Hippocampal formation (tissue), 2 donors: ENCODE measurements around the gene EME2.

Experiments used
- DNase-seq, 2 donors: peaks; one replicate each; lab custom pipeline; 2025; lab: John Stamatoyannopoulos, UW

Gene EME2

DNA sequence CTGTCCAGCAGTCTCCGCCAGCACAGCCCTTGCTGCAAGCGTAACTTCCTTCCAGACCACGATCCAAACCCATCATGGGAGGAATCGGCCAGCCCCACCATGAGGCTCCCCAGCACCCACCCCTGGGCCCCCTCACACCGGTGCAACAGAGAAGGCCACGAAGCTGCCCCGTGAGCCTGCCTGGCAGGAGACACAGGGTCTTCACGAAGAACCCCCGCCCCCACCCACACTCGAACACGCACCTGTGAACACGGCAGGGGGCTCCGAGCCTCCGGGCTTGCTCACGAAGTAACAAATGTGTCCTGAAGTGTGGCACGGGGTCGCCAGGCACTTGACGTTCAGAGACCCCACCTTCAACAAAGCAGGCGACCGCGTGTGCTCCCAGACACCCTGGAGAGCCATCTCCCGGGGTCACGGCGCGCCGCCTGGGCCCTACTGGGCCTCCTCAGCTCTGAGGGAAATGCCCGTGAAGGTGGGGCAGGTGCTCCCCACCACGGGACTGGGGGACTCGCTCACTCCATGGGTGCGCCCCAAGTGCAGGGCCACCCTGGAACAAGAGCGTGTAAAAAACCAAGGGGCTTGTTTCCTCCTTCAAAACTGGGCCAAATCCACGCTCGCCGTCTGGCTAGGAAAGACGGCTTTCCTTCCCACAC lies 46.4 kb downstream of the EME2 start:
- DNase-seq: no peak

DNA sequence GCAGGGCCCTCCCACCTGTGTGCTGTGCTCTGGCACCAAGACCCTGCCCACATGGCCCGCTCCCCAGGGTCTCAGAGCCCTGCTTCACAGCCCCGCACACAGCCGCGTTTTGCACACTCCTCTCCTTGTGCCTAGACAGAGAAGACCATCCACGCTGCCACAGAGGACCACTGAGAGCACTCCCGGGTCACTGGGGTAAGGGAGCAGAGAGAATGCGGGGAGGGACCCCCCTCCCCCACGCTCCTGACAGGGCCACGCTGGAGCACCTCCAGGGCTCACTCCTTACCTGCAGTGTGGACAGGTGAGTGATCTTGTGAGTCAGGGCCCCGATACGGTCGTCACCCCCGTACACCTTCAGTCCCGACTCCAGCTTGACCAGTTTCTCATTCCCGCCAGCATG lies 47.0 kb downstream of the EME2 start:
- DNase-seq: no peak

DNA sequence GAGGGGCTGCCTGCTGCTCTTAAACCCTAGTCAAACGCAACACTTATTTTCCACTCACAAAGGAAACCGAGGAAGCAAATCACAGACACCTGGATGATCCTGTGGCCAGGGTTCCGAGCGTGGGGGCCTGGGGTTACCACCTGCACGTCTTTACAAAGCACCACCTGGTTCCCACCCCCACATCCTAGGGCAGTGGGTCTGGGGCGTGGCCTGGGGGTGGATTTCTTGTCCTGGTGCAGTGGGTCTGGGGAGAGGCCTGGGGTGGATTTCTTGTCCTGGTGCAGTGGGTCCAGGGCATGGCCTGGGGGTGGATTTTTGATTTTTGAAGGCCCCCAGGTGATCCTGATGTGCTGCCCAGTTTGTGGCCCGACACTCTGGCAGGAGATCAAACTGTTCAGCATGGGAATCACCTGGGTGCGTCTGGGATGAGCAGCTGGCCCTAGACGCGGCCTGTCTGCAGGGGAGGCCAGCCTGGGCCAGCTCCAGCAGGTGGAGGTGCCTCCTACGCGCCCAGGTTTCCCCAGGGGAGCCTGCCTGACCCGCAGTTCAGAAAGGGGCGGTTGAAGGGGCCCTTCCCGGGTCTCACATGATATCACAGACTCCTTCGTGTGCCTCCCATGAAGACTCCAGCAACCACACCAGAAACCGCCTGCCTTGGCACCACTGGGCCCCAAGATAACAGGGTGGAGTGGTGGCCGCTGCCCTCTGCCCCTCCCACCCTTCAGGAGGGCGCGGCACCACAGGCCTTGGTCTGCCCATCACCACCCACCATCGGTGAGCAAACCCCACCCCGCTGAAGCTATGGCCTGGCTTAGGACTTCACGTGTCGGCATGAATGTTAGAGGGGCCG lies 47.7 kb downstream of the EME2 start:
- DNase-seq: no peak

DNA sequence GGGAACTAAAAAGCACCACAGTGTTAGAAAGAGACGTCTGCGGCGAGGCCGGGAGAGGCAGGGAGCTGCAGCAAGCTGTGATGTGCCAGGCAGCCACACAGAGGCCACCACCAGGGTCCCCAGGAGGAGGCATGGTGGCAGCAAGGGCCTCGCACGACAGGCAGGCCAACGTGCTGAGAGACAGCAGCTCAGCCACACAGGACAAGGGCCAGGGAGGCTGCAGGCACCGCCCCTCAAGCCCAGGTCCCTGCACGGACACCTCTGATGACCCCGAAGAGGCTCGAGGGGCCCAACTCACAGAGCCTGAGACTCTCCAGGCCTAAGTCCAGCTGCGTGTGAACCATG lies 48.3 kb downstream of the EME2 start:
- DNase-seq: no peak

DNA sequence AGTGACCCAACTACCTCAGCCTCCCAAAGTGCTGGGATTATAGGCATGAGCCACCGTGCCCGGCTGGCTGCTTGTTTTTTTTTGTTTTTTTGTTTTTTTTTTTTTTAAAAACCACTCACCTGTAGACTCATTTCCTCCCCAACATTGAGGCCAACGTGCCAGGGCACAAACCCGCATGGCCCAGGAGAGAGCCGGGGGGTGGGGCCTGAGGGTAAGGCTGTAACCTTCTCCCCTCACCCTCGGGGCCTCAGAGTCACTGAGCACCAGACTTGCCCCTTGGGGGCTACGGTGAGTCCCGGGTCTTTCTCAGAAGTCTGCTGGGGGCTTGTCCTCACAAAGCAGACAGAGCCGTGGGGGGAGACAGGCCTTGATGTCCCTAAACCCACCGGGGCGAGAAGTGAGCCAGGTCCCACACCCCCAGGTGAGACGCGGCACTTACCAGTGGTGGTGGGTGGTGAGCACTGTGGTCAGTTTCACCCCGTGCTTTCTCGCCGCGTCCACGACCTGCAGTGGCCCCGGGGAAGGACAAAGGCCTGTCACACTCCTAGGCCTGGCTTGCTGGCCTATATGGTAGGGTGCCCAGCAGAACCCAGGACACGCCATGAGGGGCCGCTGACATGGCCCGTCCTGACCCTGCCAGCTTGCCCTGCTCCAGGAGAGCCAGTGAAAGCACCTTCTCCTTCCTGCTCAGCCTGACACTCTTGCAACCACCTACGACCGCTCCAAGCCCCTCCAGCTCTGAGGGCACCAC lies 49.4 kb downstream of the EME2 start:
- no peak for DNase-seq

DNA sequence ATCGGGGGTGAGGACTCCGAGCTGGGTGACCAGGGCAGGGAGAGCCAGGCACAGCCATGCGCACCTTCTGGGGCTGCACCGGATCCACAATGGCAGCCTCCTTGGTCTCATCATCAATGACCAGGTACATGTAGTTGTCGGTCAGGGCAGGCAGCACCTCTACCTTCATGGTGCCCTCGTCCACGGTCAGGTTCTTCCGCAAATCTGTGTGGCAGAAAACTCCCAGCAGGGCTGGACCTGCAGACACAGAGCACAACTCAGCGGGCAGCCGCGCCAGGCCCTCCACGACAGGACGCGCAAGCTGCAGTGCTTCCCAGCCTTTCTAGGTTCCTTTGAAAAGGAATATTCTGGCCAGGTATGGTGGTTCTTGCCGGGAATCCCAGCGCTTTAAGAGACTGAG lies 50.2 kb downstream of the EME2 start:
- DNase-seq: no peak

DNA sequence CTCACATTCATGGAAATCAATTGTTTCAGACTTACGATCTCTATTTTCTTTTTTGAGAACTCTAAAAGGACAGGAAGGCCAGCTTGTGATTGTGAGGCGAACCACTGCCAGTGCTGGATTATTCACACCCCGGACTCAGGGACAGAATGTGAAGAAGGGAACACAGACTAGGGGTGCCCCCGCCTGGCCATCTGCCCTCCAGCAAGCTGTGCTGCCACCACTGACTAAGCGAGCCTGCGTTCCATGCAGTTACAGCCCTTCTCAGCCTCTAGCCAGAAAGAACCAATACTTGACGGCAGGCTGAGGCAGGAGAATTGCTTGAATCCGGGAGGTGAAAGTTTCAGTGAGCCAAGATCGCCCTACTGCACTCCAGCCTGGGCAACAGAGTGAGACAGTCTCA lies 51.2 kb downstream of the EME2 start:
- peak in 1 of 2 donors; percentile 21 for DNase-seq

DNA sequence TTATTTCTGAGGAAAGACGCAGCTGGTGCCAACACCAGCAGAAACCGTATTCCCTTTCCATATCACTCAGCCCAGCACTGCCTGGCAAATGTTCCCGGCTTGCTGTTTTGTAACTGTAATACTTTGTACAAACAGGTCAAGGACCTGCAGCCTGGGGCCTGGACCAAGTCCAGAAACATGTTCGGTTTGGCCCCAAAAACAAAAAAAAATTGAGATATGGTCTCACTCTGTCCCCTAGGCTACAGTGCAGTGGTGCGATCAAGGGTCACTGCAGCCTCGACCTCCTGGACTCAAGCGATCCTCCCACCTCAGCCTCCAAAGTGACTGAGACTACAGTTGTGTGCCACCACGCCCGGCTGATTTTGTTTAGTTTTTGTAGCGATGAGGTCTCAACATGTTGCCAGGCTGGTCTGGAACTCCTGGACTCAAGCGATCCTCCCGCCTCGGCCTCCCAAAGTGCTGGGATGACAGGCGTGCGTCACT lies 52.8 kb downstream of the EME2 start:
- no peak for DNase-seq
